K562 (cell line): ENCODE results near the gene IL23R. TPM values are rescaled to one million over a fixed set of nuclear protein-coding genes. Genes with fewer than 3 reads are reported as not detected.

Experiments used
- ATAC-seq: fragments of 200-7000 bp; cut with Tn5 transposase; 3 replicates; pipeline ENCODE4 v1.9.1; 2020; ENCODE audit warnings: moderate library complexity
- BruUV-seq: library from RNA; stranded (reverse); fragments of 400-500 nt; replicated peaks from 2 replicates; lab custom pipeline; 2021; lab: Mats Ljungman, UMichigan
- CTCF ChIA-PET: fragments of 300-600 bp; formaldehyde crosslinking; extraction: SDS; loops from one replicate; lab custom pipeline; 2021; ENCODE audit warnings: low intra/inter-chr PET ratio; lab: Yijun Ruan, JAX
- POLR2A ChIA-PET: fragments of 300-600, 350-650 bp; sonication (Branson Sonifier 250); formaldehyde crosslinking; extraction: SDS; loops from one replicate; lab custom pipeline; 2021; ENCODE audit warnings: antibody characterized with exemption, inconsistent platforms; lab: Yijun Ruan, JAX
- DNase-seq, 4 experiments: peaks; one replicate each; pipeline versions ENCODE4 v3.0.0 to v3.0.0-alpha.2; 2011 to 2018; ENCODE audit warnings: low spot score in 3 of 4, mixed read lengths in 3 of 4; ENCODE audit errors: extremely low read depth in 1 of 4
- FAIRE-seq: peaks from 2 replicates; lab custom pipeline; 2011; peaks lifted over from hg19 to GRCh38; lab: Jason Lieb, UNC
- H2AFZ ChIP-seq: 2 replicates; pipeline ENCODE4 v1.6.0; 2011; ENCODE audit warnings: low read depth, low read length, control low read depth, inconsistent platforms
- H3K27ac ChIP-seq: fragments of 200-600 bp; 3 replicates; pipeline ENCODE4 v1.8.0; 2011; ENCODE audit warnings: low read depth, mild to moderate bottlenecking, control low read depth, inconsistent platforms, low read length, moderate library complexity, mixed read lengths; ENCODE audit errors: extremely low read depth
- H3K27me3 ChIP-seq, 2 experiments: fragments of 300-600 bp in 1 of 2; 2 replicates in 1 of 2; 3 replicates in 1 of 2; pipeline versions ENCODE4 v1.6.0 to v1.8.0; 2011; ENCODE audit warnings: inconsistent platforms in 2 of 2, low read length in 2 of 2, mild to moderate bottlenecking in 1 of 2, mixed read lengths in 1 of 2, moderate library complexity in 1 of 2; ENCODE audit not compliant: control insufficient read depth in 2 of 2, insufficient read depth in 2 of 2
- H3K36me3 ChIP-seq: fragments of 300-600 bp; 3 replicates; pipeline ENCODE4 v1.8.0; 2011; ENCODE audit warnings: mild to moderate bottlenecking, low read length, inconsistent platforms; ENCODE audit not compliant: control insufficient read depth, insufficient read depth
- H3K4me1 ChIP-seq, 2 experiments: fragments of 200-600 bp in 1 of 2; replicated peaks in 1 of 2; 2 replicates in 1 of 2; 3 replicates in 1 of 2; pipeline versions ENCODE4 v1.5.1 to v1.8.0; 2011; ENCODE audit warnings: inconsistent platforms in 2 of 2, low read length in 2 of 2, mild to moderate bottlenecking in 1 of 2, mixed read lengths in 1 of 2, moderate library complexity in 1 of 2; ENCODE audit not compliant: control insufficient read depth in 2 of 2, insufficient read depth in 2 of 2
- H3K4me2 ChIP-seq: 2 replicates; pipeline ENCODE4 v1.6.1; 2011; ENCODE audit warnings: low read length, control low read depth, inconsistent platforms, mixed read lengths; ENCODE audit not compliant: insufficient read depth
- H3K4me3 ChIP-seq: fragments of 200-600 bp; sonication (generic), shearing (Covaris generic); 2 replicates; pipeline ENCODE4 v1.5.1; 2016; ENCODE audit warnings: control low read depth, inconsistent platforms
- H3K79me2 ChIP-seq: fragments of 200-600 bp; 3 replicates; pipeline ENCODE4 v1.8.0; 2011; ENCODE audit warnings: low read length, inconsistent platforms; ENCODE audit not compliant: control insufficient read depth, insufficient read depth
- H3K9ac ChIP-seq, 2 experiments: 2 replicates each; pipeline versions ENCODE4 v1.6.0 to v1.6.1; 2011; ENCODE audit warnings: low read depth in 2 of 2, low read length in 2 of 2, control low read depth in 1 of 2, inconsistent platforms in 1 of 2, mild to moderate bottlenecking in 1 of 2, mixed read lengths in 1 of 2; ENCODE audit not compliant: insufficient read depth in 1 of 2
- H3K9me1 ChIP-seq: one replicate; pipeline ENCODE4 v1.6.0; 2011; ENCODE audit warnings: inconsistent platforms, mild to moderate bottlenecking, low read length, moderate library complexity; ENCODE audit not compliant: control insufficient read depth, insufficient read depth
- H3K9me3 ChIP-seq: replicated peaks from 2 replicates; pipeline ENCODE4 v1.5.1; 2011; ENCODE audit warnings: low read depth, low read length, inconsistent platforms; ENCODE audit not compliant: control insufficient read depth, insufficient read depth
- H4K20me1 ChIP-seq: replicated peaks from 2 replicates; pipeline ENCODE4 v1.6.1; 2011; ENCODE audit warnings: low read length, inconsistent platforms, mixed read lengths; ENCODE audit not compliant: control insufficient read depth, insufficient read depth
- KLF13 ChIP-seq: fragments of 450-650 bp; IDR thresholded peaks from 2 replicates; pipeline ENCODE4 v1.6.1; 2016; ENCODE audit warnings: missing genetic modification characterization, low read depth, mild to moderate bottlenecking, missing compliant biosample characterization, moderate library complexity, borderline replicate concordance
- NFRKB ChIP-seq: fragments of 450-650 bp; IDR thresholded peaks from 2 replicates; pipeline ENCODE4 v1.6.1; 2016; ENCODE audit warnings: low read depth
- NUFIP1 ChIP-seq: fragments of 450-650 bp; IDR thresholded peaks from 2 replicates; pipeline ENCODE4 v1.6.1; 2018; ENCODE audit not compliant: partially characterized antibody
- WGBS: fragments of 100-300 bp; shearing (Covaris generic); methylation state at CpG from one replicate; pipeline ENCODE4 v1.1.6; 2016; ENCODE audit warnings: low coverage, mixed read lengths; ENCODE audit not compliant: insufficient coverage; ENCODE audit errors: missing lambda C conversion rate; 5-methylcytosine and 5-hydroxymethylcytosine counted together
- in situ Hi-C: fragments of 300-500 bp; cut with MboI; formaldehyde crosslinking; loops from 4 replicates; pipeline ENCODE4 v1.15.0; 2018; ENCODE audit warnings: inconsistent platforms, mixed read lengths
- intact Hi-C: fragments of 100-400 bp; cut with micrococcal nuclease; formaldehyde crosslinking; loops from 2 replicates; pipeline ENCODE4 v1.14.2; 2022
- polyA plus RNA-seq, 8 experiments: library from polyadenylated mRNA; depleted of rRNA in 4 of 8; stranded (reverse) in 5 of 8; unstranded in 3 of 8; fragments of >200 nt; fragmentation: Nextera tagmentation in 2 of 8; fragmentation: Illumina TruSeq in 1 of 8; extraction: Ambion mirVana in 2 of 8; extraction: Trizol in 1 of 8; gene quantifications; 2 replicates each; pipeline versions ENCODE4 v1.2.1 to v1.2.3, GENCODE V29; 2011 to 2014; ENCODE audit warnings: inconsistent platforms in 1 of 8, missing spikeins in 1 of 8
- total RNA-seq, 7 experiments: library from RNA; depleted of rRNA in 6 of 7; stranded (reverse); fragments of >200 nt in 6 of 7; fragmentation: Illumina TruSeq in 2 of 7; extraction: Trizol in 2 of 7; gene quantifications; 2 replicates each; pipeline versions ENCODE4 v1.2.1 to v1.2.3, GENCODE V29; 2011 to 2021; ENCODE audit warnings: low replicate concordance in 1 of 7
- TF ChIP-seq, protein P1 (sequence below): fragments of 450-650 bp; IDR thresholded peaks from one replicate; pipeline ENCODE4 v1.6.1; 2018; ENCODE audit warnings: mild to moderate bottlenecking, moderate library complexity; ENCODE audit not compliant: partially characterized antibody
- TF ChIP-seq, protein P2 (sequence below): fragments of 450-650 bp; IDR thresholded peaks from 2 replicates; pipeline ENCODE4 v1.6.1; 2016; ENCODE audit warnings: missing biosample characterization, missing genetic modification characterization
- TF ChIP-seq, protein P3 (sequence below): fragments of 450-650 bp; IDR thresholded peaks from 2 replicates; pipeline ENCODE4 v1.6.1; 2016; ENCODE audit warnings: mild to moderate bottlenecking, moderate library complexity

Gene IL23R
- total and polyA plus RNA-seq, 9 of the 15 experiments (the other 6 are each of a cell fraction or from before 2014, with no cell fraction given): 4.4 to 52.7 (median 22.8) TPM

DNA sequence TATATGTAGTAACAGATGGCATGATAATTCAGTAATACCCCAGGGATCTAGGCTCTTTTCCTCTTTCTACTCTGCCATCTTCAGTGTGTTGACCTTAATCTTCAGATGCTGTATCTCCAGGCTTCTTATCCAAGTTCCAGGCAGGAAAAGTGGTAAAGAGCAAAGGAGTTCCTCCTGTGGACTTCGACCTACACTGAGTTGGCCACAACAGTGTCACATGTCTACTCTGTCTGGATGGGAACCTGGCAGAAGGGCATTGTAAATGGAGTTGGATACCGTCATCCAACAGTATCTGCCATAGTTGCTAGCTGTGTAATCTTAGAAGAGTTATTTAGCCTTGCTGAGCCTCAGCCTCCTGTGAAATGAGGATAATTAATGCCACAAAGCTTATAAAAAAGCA is 21.9 kb downstream of the IL23R start (continued):
- TF ChIP-seq KLF13 (tag) (no peak), NUFIP1 (no peak)
- TF ChIP-seq, all 486 proteins: peak for 0

DNA sequence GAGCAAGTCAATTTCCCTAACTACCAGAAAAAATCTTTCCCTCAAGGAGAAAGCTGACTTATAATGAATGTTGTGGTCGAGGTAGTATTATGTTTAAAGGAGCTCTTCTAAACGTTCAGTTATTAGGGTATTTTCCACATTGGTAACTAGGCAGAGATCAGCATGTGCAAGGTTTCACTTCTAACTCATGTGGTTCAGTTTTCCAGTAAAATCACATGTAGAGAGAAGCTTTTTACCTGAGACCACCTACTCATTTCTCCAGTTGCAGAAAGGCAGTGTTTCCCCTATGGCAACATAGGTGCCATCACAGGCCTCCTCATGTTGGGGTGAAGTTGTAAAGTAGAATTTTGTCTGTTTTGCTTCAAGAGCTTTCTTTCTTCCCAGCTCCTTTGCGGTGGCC is 23.7 kb downstream of the IL23R start:
- ATAC-seq (no peak), FAIRE-seq (no peak), DNase-seq (no peak)
- POLR2A ChIA-PET: interaction anchor here (1.1 to 2.7 kb wide), 2 partner anchors 11 to 19 kb away, joined by 4 to 7 read pairs; no protein-coding TSS in a partner anchor
- Histone ChIP-seq H4K20me1 (no peaks in the 10 kb centered on the region), H2AFZ (peak overlapping the region; percentile 72), H3K9ac (no peak overlapping the region), H3K36me3 (no peaks in the 10 kb centered on the region), H3K4me3 (no peak overlapping the region), H3K27ac (no peak overlapping the region), H3K79me2 (no peaks in the 10 kb centered on the region), H3K4me1 (peaks cover 16 to 39% of the 10 kb centered on the region in 2 experiments), H3K4me2 (no peak overlapping the region), H3K9me1 (no peaks in the 10 kb centered on the region), H3K9me3 (no peaks in the 10 kb centered on the region), H3K27me3 (no peaks in the 10 kb centered on the region)
- BruUV-seq: no TSS peak
- WGBS: 59% methylated on average over 3 of the region's 3 CpGs
- CTCF ChIA-PET: no interaction called here
- intact Hi-C loops: no loop called here
- in situ Hi-C loops: no loop called here
- TF ChIP-seq NFRKB: no peak
- TF ChIP-seq, protein P1, sequence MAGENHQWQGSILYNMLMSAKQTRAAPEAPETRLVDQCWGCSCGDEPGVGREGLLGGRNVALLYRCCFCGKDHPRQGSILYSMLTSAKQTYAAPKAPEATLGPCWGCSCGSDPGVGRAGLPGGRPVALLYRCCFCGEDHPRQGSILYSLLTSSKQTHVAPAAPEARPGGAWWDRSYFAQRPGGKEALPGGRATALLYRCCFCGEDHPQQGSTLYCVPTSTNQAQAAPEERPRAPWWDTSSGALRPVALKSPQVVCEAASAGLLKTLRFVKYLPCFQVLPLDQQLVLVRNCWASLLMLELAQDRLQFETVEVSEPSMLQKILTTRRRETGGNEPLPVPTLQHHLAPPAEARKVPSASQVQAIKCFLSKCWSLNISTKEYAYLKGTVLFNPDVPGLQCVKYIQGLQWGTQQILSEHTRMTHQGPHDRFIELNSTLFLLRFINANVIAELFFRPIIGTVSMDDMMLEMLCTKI: no peak
- TF ChIP-seq, protein P2, sequence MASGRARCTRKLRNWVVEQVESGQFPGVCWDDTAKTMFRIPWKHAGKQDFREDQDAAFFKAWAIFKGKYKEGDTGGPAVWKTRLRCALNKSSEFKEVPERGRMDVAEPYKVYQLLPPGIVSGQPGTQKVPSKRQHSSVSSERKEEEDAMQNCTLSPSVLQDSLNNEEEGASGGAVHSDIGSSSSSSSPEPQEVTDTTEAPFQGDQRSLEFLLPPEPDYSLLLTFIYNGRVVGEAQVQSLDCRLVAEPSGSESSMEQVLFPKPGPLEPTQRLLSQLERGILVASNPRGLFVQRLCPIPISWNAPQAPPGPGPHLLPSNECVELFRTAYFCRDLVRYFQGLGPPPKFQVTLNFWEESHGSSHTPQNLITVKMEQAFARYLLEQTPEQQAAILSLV: no peak
- TF ChIP-seq, protein P3, sequence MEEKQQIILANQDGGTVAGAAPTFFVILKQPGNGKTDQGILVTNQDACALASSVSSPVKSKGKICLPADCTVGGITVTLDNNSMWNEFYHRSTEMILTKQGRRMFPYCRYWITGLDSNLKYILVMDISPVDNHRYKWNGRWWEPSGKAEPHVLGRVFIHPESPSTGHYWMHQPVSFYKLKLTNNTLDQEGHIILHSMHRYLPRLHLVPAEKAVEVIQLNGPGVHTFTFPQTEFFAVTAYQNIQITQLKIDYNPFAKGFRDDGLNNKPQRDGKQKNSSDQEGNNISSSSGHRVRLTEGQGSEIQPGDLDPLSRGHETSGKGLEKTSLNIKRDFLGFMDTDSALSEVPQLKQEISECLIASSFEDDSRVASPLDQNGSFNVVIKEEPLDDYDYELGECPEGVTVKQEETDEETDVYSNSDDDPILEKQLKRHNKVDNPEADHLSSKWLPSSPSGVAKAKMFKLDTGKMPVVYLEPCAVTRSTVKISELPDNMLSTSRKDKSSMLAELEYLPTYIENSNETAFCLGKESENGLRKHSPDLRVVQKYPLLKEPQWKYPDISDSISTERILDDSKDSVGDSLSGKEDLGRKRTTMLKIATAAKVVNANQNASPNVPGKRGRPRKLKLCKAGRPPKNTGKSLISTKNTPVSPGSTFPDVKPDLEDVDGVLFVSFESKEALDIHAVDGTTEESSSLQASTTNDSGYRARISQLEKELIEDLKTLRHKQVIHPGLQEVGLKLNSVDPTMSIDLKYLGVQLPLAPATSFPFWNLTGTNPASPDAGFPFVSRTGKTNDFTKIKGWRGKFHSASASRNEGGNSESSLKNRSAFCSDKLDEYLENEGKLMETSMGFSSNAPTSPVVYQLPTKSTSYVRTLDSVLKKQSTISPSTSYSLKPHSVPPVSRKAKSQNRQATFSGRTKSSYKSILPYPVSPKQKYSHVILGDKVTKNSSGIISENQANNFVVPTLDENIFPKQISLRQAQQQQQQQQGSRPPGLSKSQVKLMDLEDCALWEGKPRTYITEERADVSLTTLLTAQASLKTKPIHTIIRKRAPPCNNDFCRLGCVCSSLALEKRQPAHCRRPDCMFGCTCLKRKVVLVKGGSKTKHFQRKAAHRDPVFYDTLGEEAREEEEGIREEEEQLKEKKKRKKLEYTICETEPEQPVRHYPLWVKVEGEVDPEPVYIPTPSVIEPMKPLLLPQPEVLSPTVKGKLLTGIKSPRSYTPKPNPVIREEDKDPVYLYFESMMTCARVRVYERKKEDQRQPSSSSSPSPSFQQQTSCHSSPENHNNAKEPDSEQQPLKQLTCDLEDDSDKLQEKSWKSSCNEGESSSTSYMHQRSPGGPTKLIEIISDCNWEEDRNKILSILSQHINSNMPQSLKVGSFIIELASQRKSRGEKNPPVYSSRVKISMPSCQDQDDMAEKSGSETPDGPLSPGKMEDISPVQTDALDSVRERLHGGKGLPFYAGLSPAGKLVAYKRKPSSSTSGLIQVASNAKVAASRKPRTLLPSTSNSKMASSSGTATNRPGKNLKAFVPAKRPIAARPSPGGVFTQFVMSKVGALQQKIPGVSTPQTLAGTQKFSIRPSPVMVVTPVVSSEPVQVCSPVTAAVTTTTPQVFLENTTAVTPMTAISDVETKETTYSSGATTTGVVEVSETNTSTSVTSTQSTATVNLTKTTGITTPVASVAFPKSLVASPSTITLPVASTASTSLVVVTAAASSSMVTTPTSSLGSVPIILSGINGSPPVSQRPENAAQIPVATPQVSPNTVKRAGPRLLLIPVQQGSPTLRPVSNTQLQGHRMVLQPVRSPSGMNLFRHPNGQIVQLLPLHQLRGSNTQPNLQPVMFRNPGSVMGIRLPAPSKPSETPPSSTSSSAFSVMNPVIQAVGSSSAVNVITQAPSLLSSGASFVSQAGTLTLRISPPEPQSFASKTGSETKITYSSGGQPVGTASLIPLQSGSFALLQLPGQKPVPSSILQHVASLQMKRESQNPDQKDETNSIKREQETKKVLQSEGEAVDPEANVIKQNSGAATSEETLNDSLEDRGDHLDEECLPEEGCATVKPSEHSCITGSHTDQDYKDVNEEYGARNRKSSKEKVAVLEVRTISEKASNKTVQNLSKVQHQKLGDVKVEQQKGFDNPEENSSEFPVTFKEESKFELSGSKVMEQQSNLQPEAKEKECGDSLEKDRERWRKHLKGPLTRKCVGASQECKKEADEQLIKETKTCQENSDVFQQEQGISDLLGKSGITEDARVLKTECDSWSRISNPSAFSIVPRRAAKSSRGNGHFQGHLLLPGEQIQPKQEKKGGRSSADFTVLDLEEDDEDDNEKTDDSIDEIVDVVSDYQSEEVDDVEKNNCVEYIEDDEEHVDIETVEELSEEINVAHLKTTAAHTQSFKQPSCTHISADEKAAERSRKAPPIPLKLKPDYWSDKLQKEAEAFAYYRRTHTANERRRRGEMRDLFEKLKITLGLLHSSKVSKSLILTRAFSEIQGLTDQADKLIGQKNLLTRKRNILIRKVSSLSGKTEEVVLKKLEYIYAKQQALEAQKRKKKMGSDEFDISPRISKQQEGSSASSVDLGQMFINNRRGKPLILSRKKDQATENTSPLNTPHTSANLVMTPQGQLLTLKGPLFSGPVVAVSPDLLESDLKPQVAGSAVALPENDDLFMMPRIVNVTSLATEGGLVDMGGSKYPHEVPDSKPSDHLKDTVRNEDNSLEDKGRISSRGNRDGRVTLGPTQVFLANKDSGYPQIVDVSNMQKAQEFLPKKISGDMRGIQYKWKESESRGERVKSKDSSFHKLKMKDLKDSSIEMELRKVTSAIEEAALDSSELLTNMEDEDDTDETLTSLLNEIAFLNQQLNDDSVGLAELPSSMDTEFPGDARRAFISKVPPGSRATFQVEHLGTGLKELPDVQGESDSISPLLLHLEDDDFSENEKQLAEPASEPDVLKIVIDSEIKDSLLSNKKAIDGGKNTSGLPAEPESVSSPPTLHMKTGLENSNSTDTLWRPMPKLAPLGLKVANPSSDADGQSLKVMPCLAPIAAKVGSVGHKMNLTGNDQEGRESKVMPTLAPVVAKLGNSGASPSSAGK: no peak
